IPS-NIHi7 (cell line): Measurements from ENCODE around the gene FRS2.

Experiments
- DNase-seq: peaks from one replicate; pipeline ENCODE4 v3.0.0; 2012; ENCODE audit warnings: mixed read lengths; ENCODE audit errors: extremely low spot score

FRS2 gene

GRCh38 chr12:69464428-69464827 is 5.8 kb upstream of the FRS2 start:
- no peak for DNase-seq

GRCh38 chr12:69466867-69467266 is 3.3 kb upstream of the FRS2 start:
- DNase-seq, result no peak

- no peak for DNase-seq
These were observed 2.8 kb upstream of the FRS2 start for GRCh38 chr12:69467366-69467765.

- no peak for DNase-seq
These were observed 1.8 kb upstream of the FRS2 start for GRCh38 chr12:69468237-69469026.

- no peak for DNase-seq
These were observed 367 bp upstream of the FRS2 start for GRCh38 chr12:69469854-69470188.

GRCh38 chr12:69471076-69471430 is 865 bp downstream of the FRS2 start:
- DNase-seq, result no peak

GRCh38 chr12:69471667-69472385 is 1.6 kb downstream of the FRS2 start:
- no peak for DNase-seq

GRCh38 chr12:69473262-69473661 is 3.1 kb downstream of the FRS2 start:
- no peak for DNase-seq

- no peak for DNase-seq
These were observed 4.3 kb downstream of the FRS2 start for GRCh38 chr12:69474456-69474855.

GRCh38 chr12:69475237-69475975 is 5.2 kb downstream of the FRS2 start:
- DNase-seq, result no peak

GRCh38 chr12:69476276-69477017 is 6.3 kb downstream of the FRS2 start:
- DNase-seq, result no peak

GRCh38 chr12:69479675-69480074 is 9.5 kb downstream of the FRS2 start:
- no peak for DNase-seq

- DNase-seq, result no peak
These were observed 10.5 kb downstream of the FRS2 start for GRCh38 chr12:69480698-69481097.

- DNase-seq, result no peak
These were observed 10.9 kb downstream of the FRS2 start for GRCh38 chr12:69481133-69481532.

- no peak for DNase-seq
These were observed 13.5 kb downstream of the FRS2 start for GRCh38 chr12:69483700-69484099.

- DNase-seq, result no peak
These were observed 14.2 kb downstream of the FRS2 start for GRCh38 chr12:69484428-69484827.

GRCh38 chr12:69490920-69491643 is 20.9 kb downstream of the FRS2 start:
- DNase-seq, result no peak

GRCh38 chr12:69492739-69493138 is 22.6 kb downstream of the FRS2 start:
- DNase-seq, result no peak

- DNase-seq, result no peak
These were observed 24.9 kb downstream of the FRS2 start for GRCh38 chr12:69495071-69495470.

- peak; percentile 13 for DNase-seq
These were observed 27.3 kb downstream of the FRS2 start for GRCh38 chr12:69497308-69498026.

- DNase-seq, result no peak
These were observed 30.4 kb downstream of the FRS2 start for GRCh38 chr12:69500631-69501030.
